CD14-positive monocyte (primary cell): ENCODE results near the gene CCDC110. TPM values are rescaled to one million over a fixed set of nuclear protein-coding genes. Genes with fewer than 3 reads are reported as not detected.

Experiments used
- DNase-seq, 3 donors: peaks; one replicate each; pipeline ENCODE4 v3.0.0-alpha.2; 2011 to 2022
- H2AFZ ChIP-seq: 2 replicates; pipeline ENCODE4 v1.6.0; 2012; ENCODE audit warnings: mild to moderate bottlenecking, low read depth, low read length, inconsistent platforms; ENCODE audit not compliant: insufficient read depth, poor library complexity, severe bottlenecking
- H3K27ac ChIP-seq, 2 donors: 1 replicate in 1 of 2; 2 replicates in 1 of 2; pipeline ENCODE4 v1.5.1; 2012 to 2013; ENCODE audit warnings: low read length in 2 of 2, control low read depth in 1 of 2, inconsistent platforms in 1 of 2, low read depth in 1 of 2, mild to moderate bottlenecking in 1 of 2
- H3K27me3 ChIP-seq, 2 donors: one replicate each; pipeline versions ENCODE4 v1.6.0 to v1.6.1; 2011 to 2013; ENCODE audit warnings: low read length in 2 of 2; ENCODE audit not compliant: control insufficient read depth in 2 of 2, insufficient read depth in 2 of 2
- H3K36me3 ChIP-seq, 2 donors: replicated peaks in 1 of 2; 1 replicate in 1 of 2; 2 replicates in 1 of 2; pipeline versions ENCODE4 v1.5.1 to v1.6.1; 2012 to 2013; ENCODE audit warnings: low read length in 2 of 2, control low read depth in 1 of 2, inconsistent platforms in 1 of 2, mild to moderate bottlenecking in 1 of 2; ENCODE audit not compliant: insufficient read depth in 2 of 2, control insufficient read depth in 1 of 2
- H3K4me1 ChIP-seq, 2 donors: 1 replicate in 1 of 2; 2 replicates in 1 of 2; pipeline versions ENCODE4 v1.5.1 to v1.6.1; 2012 to 2013; ENCODE audit warnings: low read length in 2 of 2, control low read depth in 1 of 2, inconsistent platforms in 1 of 2, mild to moderate bottlenecking in 1 of 2, moderate library complexity in 1 of 2; ENCODE audit not compliant: insufficient read depth in 2 of 2, control insufficient read depth in 1 of 2
- H3K4me2 ChIP-seq: replicated peaks from 2 replicates; pipeline ENCODE3; 2012; ENCODE audit warnings: low read length, moderate library complexity, mild to moderate bottlenecking; ENCODE audit not compliant: poor library complexity, severe bottlenecking; ENCODE audit errors: extremely low read depth
- H3K4me3 ChIP-seq, 3 experiments: fragments of 200-600 bp in 1 of 3; sonication (generic) in 1 of 3; replicated peaks in 1 of 3; 1 replicate in 2 of 3; 2 replicates in 1 of 3; pipeline ENCODE4 v1.5.1; 2011 to 2013; ENCODE audit warnings: low read length in 3 of 3, mild to moderate bottlenecking in 3 of 3, control low read depth in 2 of 3, low read depth in 2 of 3, inconsistent platforms in 1 of 3, moderate library complexity in 1 of 3
- H3K79me2 ChIP-seq: 2 replicates; pipeline ENCODE4 v1.6.0; 2012; ENCODE audit warnings: mild to moderate bottlenecking, control low read depth, inconsistent platforms, low read length, moderate library complexity; ENCODE audit not compliant: insufficient read depth
- H3K9ac ChIP-seq: 2 replicates; pipeline ENCODE4 v1.6.0; 2017; ENCODE audit warnings: low read length, mild to moderate bottlenecking; ENCODE audit not compliant: insufficient read depth, poor library complexity, severe bottlenecking
- H3K9me3 ChIP-seq, 2 donors: replicated peaks in 1 of 2; 1 replicate in 1 of 2; 2 replicates in 1 of 2; pipeline versions ENCODE4 v1.5.1 to v1.6.1; 2012 to 2013; ENCODE audit warnings: low read length in 2 of 2, control low read depth in 1 of 2; ENCODE audit not compliant: control insufficient read depth in 1 of 2, insufficient read depth in 1 of 2
- H4K20me1 ChIP-seq: 2 replicates; pipeline ENCODE4 v1.6.0; 2012; ENCODE audit warnings: mild to moderate bottlenecking, low read length, control low read depth, moderate library complexity; ENCODE audit not compliant: insufficient read depth
- H3K27ac Mint-ChIP-seq, 7 donors: one replicate each; pipeline ENCODE4 v1.8.0; 2020; ENCODE audit warnings: mild to moderate bottlenecking in 7 of 7, mixed read lengths in 7 of 7, moderate library complexity in 6 of 7, inconsistent platforms in 2 of 7
- H3K27me3 Mint-ChIP-seq, 3 donors: one replicate each; pipeline ENCODE4 v1.8.0; 2021 to 2022; ENCODE audit warnings: low read depth in 3 of 3, mild to moderate bottlenecking in 3 of 3, mixed read lengths in 3 of 3, moderate library complexity in 3 of 3, inconsistent platforms in 1 of 3
- H3K36me3 Mint-ChIP-seq, 2 donors: one replicate each; pipeline ENCODE4 v1.8.0; 2020; ENCODE audit warnings: mixed read lengths in 2 of 2, inconsistent platforms in 1 of 2, mild to moderate bottlenecking in 1 of 2
- H3K4me1 Mint-ChIP-seq: one replicate; pipeline ENCODE4 v1.8.0; 2020; ENCODE audit warnings: mild to moderate bottlenecking, mixed read lengths
- H3K4me3 Mint-ChIP-seq, 2 donors: one replicate each; pipeline ENCODE4 v1.8.0; 2020; ENCODE audit warnings: mild to moderate bottlenecking in 2 of 2, mixed read lengths in 2 of 2, moderate library complexity in 1 of 2
- H3K9me3 Mint-ChIP-seq, 7 donors: one replicate each; pipeline ENCODE4 v1.8.0; 2020 to 2022; ENCODE audit warnings: mixed read lengths in 7 of 7, mild to moderate bottlenecking in 6 of 7, moderate library complexity in 6 of 7, inconsistent platforms in 2 of 7
- WGBS: methylation state at CpG from one replicate; pipeline ENCODE4 v1.1.5; 2013; ENCODE audit warnings: missing lambda C conversion rate; ENCODE audit not compliant: insufficient coverage; 5-methylcytosine and 5-hydroxymethylcytosine counted together
- intact Hi-C, 2 donors: fragments of 100-400 bp; cut with micrococcal nuclease; formaldehyde crosslinking; loops; one replicate each; pipeline versions ENCODE4 v1.15.0 to v1.15.1; 2023
- polyA plus RNA-seq, 3 donors: library from polyadenylated mRNA; depleted of rRNA in 1 of 3; unstranded in 2 of 3; stranded (reverse) in 1 of 3; fragments of 300-500 nt in 2 of 3; fragments of >200 nt in 1 of 3; fragmentation: Illumina TruSeq in 2 of 3; gene quantifications; 1 replicate in 2 of 3; 2 replicates in 1 of 3; pipeline ENCODE4 v1.2.3, GENCODE V29; 2012 to 2021
- TF ChIP-seq, protein P1 (sequence below): fragments of 200-600 bp; IDR thresholded peaks from one replicate; pipeline ENCODE4 v1.8.0; 2022; ENCODE audit warnings: antibody characterized with exemption, mild to moderate bottlenecking

The CCDC110 gene
- polyA plus RNA-seq, 3 donors, result not detected

- H3K79me2 ChIP-seq, result no peaks in the 10 kb centered on the region
- peaks cover 16 to 17% of the 10 kb centered on the region in 2 donors for H3K9me3 ChIP-seq
- Mint-ChIP-seq H3K4me1 (no peaks in the 10 kb centered on the region), H3K27ac (peak overlapping the region in 1 of 7 donors; percentile 53), H3K36me3 (no peaks in the 10 kb centered on the region), H3K4me3 (peak overlapping the region in 1 of 2 donors; percentile 52), H3K27me3 (peaks cover 48 to 63% (median 55%) of the 10 kb centered on the region in 3 donors), H3K9me3 (peaks cover 8 to 25% (median 22%) of the 10 kb centered on the region in 7 donors)
- no peaks in the 10 kb centered on the region for H3K36me3 ChIP-seq
- intact Hi-C loops, result no loop called here
- no peaks in the 10 kb centered on the region for H3K4me1 ChIP-seq
- no peak overlapping the region for H3K4me3 ChIP-seq
- H4K20me1 ChIP-seq, result no peaks in the 10 kb centered on the region
- no peak overlapping the region for H3K27ac ChIP-seq
- H3K27me3 ChIP-seq, result peaks cover 12 to 59% of the 10 kb centered on the region in 2 donors
- WGBS, result 84% methylated on average over 8 of the region's 11 CpGs
- TF ChIP-seq, protein P1, sequence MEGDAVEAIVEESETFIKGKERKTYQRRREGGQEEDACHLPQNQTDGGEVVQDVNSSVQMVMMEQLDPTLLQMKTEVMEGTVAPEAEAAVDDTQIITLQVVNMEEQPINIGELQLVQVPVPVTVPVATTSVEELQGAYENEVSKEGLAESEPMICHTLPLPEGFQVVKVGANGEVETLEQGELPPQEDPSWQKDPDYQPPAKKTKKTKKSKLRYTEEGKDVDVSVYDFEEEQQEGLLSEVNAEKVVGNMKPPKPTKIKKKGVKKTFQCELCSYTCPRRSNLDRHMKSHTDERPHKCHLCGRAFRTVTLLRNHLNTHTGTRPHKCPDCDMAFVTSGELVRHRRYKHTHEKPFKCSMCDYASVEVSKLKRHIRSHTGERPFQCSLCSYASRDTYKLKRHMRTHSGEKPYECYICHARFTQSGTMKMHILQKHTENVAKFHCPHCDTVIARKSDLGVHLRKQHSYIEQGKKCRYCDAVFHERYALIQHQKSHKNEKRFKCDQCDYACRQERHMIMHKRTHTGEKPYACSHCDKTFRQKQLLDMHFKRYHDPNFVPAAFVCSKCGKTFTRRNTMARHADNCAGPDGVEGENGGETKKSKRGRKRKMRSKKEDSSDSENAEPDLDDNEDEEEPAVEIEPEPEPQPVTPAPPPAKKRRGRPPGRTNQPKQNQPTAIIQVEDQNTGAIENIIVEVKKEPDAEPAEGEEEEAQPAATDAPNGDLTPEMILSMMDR, result no peak
- H2AFZ ChIP-seq, result no peak overlapping the region
- no peak overlapping the region for H3K4me2 ChIP-seq
- H3K9ac ChIP-seq, result no peak overlapping the region
- DNase-seq, result no peak
Measured at GRCh38 chr4:185502386-185502785, 30.9 kb upstream of the CCDC110 start.

- peaks cover 8 to 25% (median 22%) of the 10 kb centered on the region in 7 donors for H3K9me3 Mint-ChIP-seq
- H3K27ac ChIP-seq, result no peak overlapping the region
- H3K27ac Mint-ChIP-seq, result peak overlapping the region in 1 of 7 donors; percentile 26
Measured at GRCh38 chr4:185500576-185500975, 29.0 kb upstream of the CCDC110 start.

More at GRCh38 chr4:185500576-185500975, 29.0 kb upstream of the CCDC110 start:
- Histone ChIP-seq H3K79me2 (no peaks in the 10 kb centered on the region), H3K9ac (no peak overlapping the region), H3K4me3 (no peak overlapping the region), H3K36me3 (no peaks in the 10 kb centered on the region), H4K20me1 (no peaks in the 10 kb centered on the region), H2AFZ (no peak overlapping the region), H3K9me3 (peaks cover 16 to 17% of the 10 kb centered on the region in 2 donors), H3K27me3 (peaks cover 2 to 44% of the 10 kb centered on the region in 2 donors), H3K4me2 (no peak overlapping the region), H3K4me1 (no peaks in the 10 kb centered on the region)
- Mint-ChIP-seq H3K4me3 (peak overlapping the region in 1 of 2 donors; percentile 17), H3K36me3 (no peaks in the 10 kb centered on the region), H3K4me1 (no peaks in the 10 kb centered on the region), H3K27me3 (peaks cover 43 to 55% (median 48%) of the 10 kb centered on the region in 3 donors)
- no peak for DNase-seq
- intact Hi-C loops, result no loop called here
- TF ChIP-seq, protein P1, result no peak
- 80% methylated on average over 1 of the region's 1 CpG for WGBS
